PC-9 (cell line): ENCODE results near the gene CHSY1. TPM values are rescaled to one million over a fixed set of nuclear protein-coding genes. Genes with fewer than 3 reads are reported as not detected.
A peak's percentile ranks its signal among the peaks of the same experiment; 100 is the strongest.

Source experiments
- BruUV-seq: library from RNA; stranded (reverse); fragments of 400-500 nt; replicated peaks from 2 replicates; lab custom pipeline; 2021; lab: Mats Ljungman, UMichigan
- CTCF ChIA-PET: fragments of 300-600 bp; sonication (Branson Sonifier 250); formaldehyde crosslinking; loops from one replicate; lab custom pipeline; 2022; ENCODE audit warnings: antibody characterized with exemption; lab: Charles Lee
- POLR2A ChIA-PET: fragments of 300-600 bp; sonication (Branson Sonifier 250); formaldehyde crosslinking; loops from one replicate; lab custom pipeline; 2022; ENCODE audit warnings: antibody characterized with exemption; ENCODE audit not compliant: unreplicated experiment; lab: Charles Lee
- DNase-seq, 2 experiments: peaks; one replicate each; pipeline versions ENCODE4 v3.0.0 to v3.0.0-alpha.2; 2015 to 2022; ENCODE audit warnings: mixed read lengths in 1 of 2
- H2AFZ ChIP-seq: fragments of 200-600 bp; sonication (generic); 2 replicates; pipeline ENCODE4 v1.8.1; 2017; ENCODE audit warnings: antibody characterized with exemption
- H3F3A ChIP-seq: fragments of 200-600 bp; sonication (generic); 2 replicates; pipeline ENCODE4 v1.8.1; 2017; ENCODE audit warnings: antibody characterized with exemption, mild to moderate bottlenecking, low read depth; ENCODE audit not compliant: insufficient read depth
- H3K27ac ChIP-seq: fragments of 200-600 bp; sonication (generic); 2 replicates; pipeline ENCODE4 v1.6.1; 2016; ENCODE audit warnings: mixed run types
- H3K27me3 ChIP-seq: fragments of 200-600 bp; sonication (generic); 2 replicates; pipeline ENCODE4 v1.6.1; 2016; ENCODE audit warnings: low read depth, mixed run types; ENCODE audit not compliant: insufficient read depth
- H3K36me3 ChIP-seq: fragments of 200-600 bp; sonication (generic); 2 replicates; pipeline ENCODE4 v1.6.1; 2016; ENCODE audit warnings: low read depth, mixed run types
- H3K4me1 ChIP-seq: fragments of 200-600 bp; sonication (generic); replicated peaks from 2 replicates; pipeline ENCODE4 v1.6.1; 2016; ENCODE audit warnings: mixed run types; ENCODE audit not compliant: insufficient read depth
- H3K4me2 ChIP-seq: fragments of 200-600 bp; sonication (generic); 2 replicates; pipeline ENCODE4 v1.6.1; 2017; ENCODE audit warnings: mixed run types
- H3K4me3 ChIP-seq: fragments of 200-600 bp; sonication (generic); 2 replicates; pipeline ENCODE4 v1.6.1; 2016; ENCODE audit warnings: mixed run types
- H3K79me2 ChIP-seq: fragments of 200-600 bp; sonication (generic); 2 replicates; pipeline ENCODE4 v1.6.1; 2017; ENCODE audit warnings: low read depth, mixed run types
- H3K9me2 ChIP-seq: fragments of 200-600 bp; sonication (generic); 2 replicates; pipeline ENCODE4 v1.8.1; 2017; ENCODE audit warnings: mild to moderate bottlenecking; ENCODE audit not compliant: insufficient read depth
- H3K9me3 ChIP-seq: fragments of 200-600 bp; sonication (generic); 2 replicates; pipeline ENCODE4 v1.8.1; 2016; ENCODE audit warnings: low read depth; ENCODE audit not compliant: insufficient read depth
- H4K20me1 ChIP-seq: fragments of 200-600 bp; sonication (generic); 2 replicates; pipeline ENCODE4 v1.8.1; 2017; ENCODE audit not compliant: insufficient read depth
- CTCF ChIP-seq: fragments of 200-600 bp; sonication (generic); conservative IDR thresholded peaks from 2 replicates; pipeline ENCODE4 v1.6.1; 2017; ENCODE audit warnings: mixed run types, antibody characterized with exemption, mild to moderate bottlenecking, moderate library complexity
- EZH2 ChIP-seq: fragments of 200-600 bp; sonication (generic); IDR thresholded peaks from 2 replicates; pipeline ENCODE4 v1.8.0; 2017; ENCODE audit warnings: antibody characterized with exemption, low read depth
- intact Hi-C: fragments of 100-400 bp; cut with micrococcal nuclease; formaldehyde crosslinking; loops from one replicate; pipeline ENCODE4 v1.10.0; 2022; ENCODE audit not compliant: unreplicated experiment
- total RNA-seq: library from RNA; stranded (reverse); gene quantifications from 2 replicates; pipeline ENCODE4 v1.2.3, GENCODE V29; 2021

Gene CHSY1
- total RNA-seq, 1 experiment from 2014 or later, result 10.7 TPM

- no TSS peak for BruUV-seq
- Histone ChIP-seq H3K9me2 (no peaks in the 10 kb centered on the region), H3K36me3 (no peaks in the 10 kb centered on the region), H4K20me1 (peaks cover 5% of the 10 kb centered on the region), H3K79me2 (peaks cover 9% of the 10 kb centered on the region), H3K4me2 (no peak overlapping the region), H3K9me3 (no peaks in the 10 kb centered on the region; the same call in 1 of the 2 replicates), H3K27me3 (peaks cover 3% of the 10 kb centered on the region), H3F3A (peaks cover 12% of the 10 kb centered on the region; the same call in 1 of the 2 replicates), H2AFZ (no peak overlapping the region), H3K4me1 (peaks cover 11% of the 10 kb centered on the region), H3K4me3 (no peak overlapping the region), H3K27ac (no peak overlapping the region)
- CTCF ChIA-PET, result no interaction called here
- no peak for DNase-seq
- intact Hi-C loops, result loop anchor here (5.0 to 10.0 kb wide), 2 partner anchors 340 to 628 kb away; partner anchors contain the start of gene LRRK1
- POLR2A ChIA-PET, result no interaction called here
- TF ChIP-seq EZH2 (no peak), CTCF (no peak)
Observed at GRCh38 chr15:101255051-101255395, 3.2 kb upstream of the CHSY1 start.

- intact Hi-C loops, result loop anchor here (5.0 to 10.0 kb wide), 3 partner anchors 340 to 652 kb away; partner anchors contain the start of genes ASB7, LINS1 and LRRK1
- DNase-seq, result no peak
- Histone ChIP-seq H3K4me3 (no peak overlapping the region), H3K4me2 (no peak overlapping the region), H3K9me3 (no peaks in the 10 kb centered on the region), H3K36me3 (no peaks in the 10 kb centered on the region), H3K27ac (no peak overlapping the region), H4K20me1 (peaks cover 11% of the 10 kb centered on the region), H3K4me1 (peaks cover 16% of the 10 kb centered on the region), H2AFZ (no peak overlapping the region), H3F3A (peaks cover 12% of the 10 kb centered on the region; the same call in 1 of the 2 replicates), H3K27me3 (no peaks in the 10 kb centered on the region), H3K79me2 (peaks cover 15% of the 10 kb centered on the region), H3K9me2 (no peaks in the 10 kb centered on the region)
- ChIA-PET CTCF (no interaction called here), POLR2A (no interaction called here)
- BruUV-seq, result no TSS peak
- no peak for TF ChIP-seq CTCF
- no peak for TF ChIP-seq EZH2
Observed at GRCh38 chr15:101254157-101255050, 2.6 kb upstream of the CHSY1 start.

GRCh38 chr15:101252836-101253235, 988 bp upstream of the CHSY1 start:
- Histone ChIP-seq H3K9me3 (no peaks in the 10 kb centered on the region), H3K9me2 (no peaks in the 10 kb centered on the region), H3K79me2 (peaks cover 24% of the 10 kb centered on the region), H3K4me1 (peaks cover 16% of the 10 kb centered on the region), H3K36me3 (no peaks in the 10 kb centered on the region), H3K4me3 (peak overlapping the region; percentile 80; the same call in 1 of the 2 replicates), H4K20me1 (peaks cover 17% of the 10 kb centered on the region), H3F3A (peaks cover 12% of the 10 kb centered on the region; the same call in 1 of the 2 replicates), H2AFZ (peak overlapping the region; percentile 76), H3K27ac (no peak overlapping the region), H3K4me2 (peak overlapping the region; percentile 79), H3K27me3 (no peaks in the 10 kb centered on the region)
- intact Hi-C loops, result loop anchor here (5.0 to 10.0 kb wide), 2 partner anchors 338 to 651 kb away; partner anchors contain the start of genes ASB7, LINS1 and LRRK1
- ChIA-PET POLR2A (no interaction called here), CTCF (no interaction called here)
- TF ChIP-seq EZH2, result no peak
- no peak for TF ChIP-seq CTCF
- peak in 1 of 2 experiments; percentile 62 for DNase-seq
- BruUV-seq, result no TSS peak
